Right hindlimb (tissue), 1 donor: ENCODE measurements around the gene MAP2K7.
"Not testable (repeated sequence)": the region's sequence is repeated elsewhere in the genome, so short reads cannot be mapped to it uniquely, and the experiment has no call there.

ENCODE experiments used
- DNase-seq: peaks from one replicate; pipeline ENCODE4 v3.0.0-alpha.2; 2018

MAP2K7 gene

GRCh38 chr19:7903244-7904073, at the start of gene MAP2K7:
Gene MAP2K7, plus strand, starts transcription at chr19:7903877. Its CDS starts 68 bp downstream, at chr19:7903945.
- DNase-seq: peak; percentile 100

GRCh38 chr19:7855426-7856108, 48.1 kb upstream of the MAP2K7 start:
- DNase-seq: no peak

GRCh38 chr19:7856109-7856591, 47.5 kb upstream of the MAP2K7 start:
- DNase-seq: no peak

GRCh38 chr19:7856679-7857663, 46.7 kb upstream of the MAP2K7 start:
- DNase-seq: no peak

GRCh38 chr19:7857727-7858108, 46.0 kb upstream of the MAP2K7 start:
- DNase-seq: no peak

- no peak for DNase-seq
These were observed 45.4 kb upstream of the MAP2K7 start for GRCh38 chr19:7858109-7858770.

- DNase-seq: not testable (repeated sequence)
These were observed 44.6 kb upstream of the MAP2K7 start for GRCh38 chr19:7859087-7859486.

GRCh38 chr19:7859831-7860713, 43.6 kb upstream of the MAP2K7 start:
- no peak for DNase-seq

- DNase-seq: no peak
These were observed 42.7 kb upstream of the MAP2K7 start for GRCh38 chr19:7860714-7861618.

- DNase-seq: no peak
These were observed 41.9 kb upstream of the MAP2K7 start for GRCh38 chr19:7861619-7862412.

- peak; percentile 78 for DNase-seq
These were observed 41.2 kb upstream of the MAP2K7 start for GRCh38 chr19:7862413-7862951.

- DNase-seq: no peak
These were observed 40.3 kb upstream of the MAP2K7 start for GRCh38 chr19:7863157-7863970.

GRCh38 chr19:7863971-7864689, 39.5 kb upstream of the MAP2K7 start:
- no peak for DNase-seq

GRCh38 chr19:7864690-7865074, 39.0 kb upstream of the MAP2K7 start:
- DNase-seq: no peak

- DNase-seq: no peak
These were observed 38.3 kb upstream of the MAP2K7 start for GRCh38 chr19:7865262-7865911.

GRCh38 chr19:7866399-7867091, 37.1 kb upstream of the MAP2K7 start:
- no peak for DNase-seq
